ENCODE data around the gene RNU5B-1. TPM values are rescaled to one million over a fixed set of nuclear protein-coding genes. Genes with fewer than 3 reads are reported as not detected.
A peak's percentile ranks its signal among the peaks of the same experiment; 100 is the strongest.

RNU5B-1 gene
- polyA plus RNA-seq, 3 donors, result not detected

GRCh38 chr15:65302061-65302460, 2.4 kb upstream of the RNU5B-1 start:
- Histone ChIP-seq H3K4me3 (replicated peaks in 1 of 3; ENCODE audit: low read depth in 2 of 3, low read length in 3 of 3) (no peak overlapping the region), H3K36me3 (replicated peaks in 1 of 2; ENCODE audit: control insufficient read depth in 1 of 2, insufficient read depth in 2 of 2, low read length in 2 of 2) (no peaks in the 10 kb centered on the region), H3K79me2 (ENCODE audit: insufficient read depth, low read length) (no peaks in the 10 kb centered on the region), H3K27me3 (ENCODE audit: control insufficient read depth in 2 of 2, insufficient read depth in 2 of 2, low read length in 2 of 2) (no peaks in the 10 kb centered on the region), H3K9ac (ENCODE audit: insufficient read depth, low read length, poor library complexity, severe bottlenecking) (no peak overlapping the region), H3K4me1 (ENCODE audit: control insufficient read depth in 1 of 2, insufficient read depth in 2 of 2, low read length in 2 of 2) (peaks cover 29 to 30% of the 10 kb centered on the region in 2 donors), H3K4me2 (replicated peaks; ENCODE audit: extremely low read depth, low read length, poor library complexity, severe bottlenecking) (no peak overlapping the region), H2AFZ (ENCODE audit: insufficient read depth, low read depth, low read length, poor library complexity, severe bottlenecking) (no peak overlapping the region), H3K9me3 (replicated peaks in 1 of 2; ENCODE audit: control insufficient read depth in 1 of 2, insufficient read depth in 1 of 2, low read length in 2 of 2) (no peaks in the 10 kb centered on the region), H4K20me1 (ENCODE audit: insufficient read depth, low read length) (no peaks in the 10 kb centered on the region), H3K27ac (ENCODE audit: low read depth in 1 of 2, low read length in 2 of 2) (no peak overlapping the region)
- intact Hi-C loops (cut with micrococcal nuclease), result no loop called here
- no peak for DNase-seq
- H3K36me3 Mint-ChIP-seq, result no peaks in the 10 kb centered on the region
- no peak overlapping the region for H3K27ac Mint-ChIP-seq
- peaks cover 35% of the 10 kb centered on the region for H3K4me1 Mint-ChIP-seq
- H3K9me3 Mint-ChIP-seq, result peaks cover 0 to 4% (median 2%) of the 10 kb centered on the region in 7 donors
- H3K27me3 Mint-ChIP-seq (ENCODE audit: low read depth in 3 of 3), result peaks cover 0 to 3% (median 0%) of the 10 kb centered on the region in 3 donors
- 91% methylated on average over 21 of the region's 24 CpGs for WGBS (ENCODE audit: insufficient coverage)
- H3K4me3 Mint-ChIP-seq, result no peak overlapping the region
- no peak for TF ChIP-seq CTCF (IDR thresholded peaks at IDR 0.05)

- no peaks in the 10 kb centered on the region for H4K20me1 ChIP-seq (ENCODE audit: insufficient read depth, low read length)
- no peaks in the 10 kb centered on the region for H3K27me3 ChIP-seq (ENCODE audit: control insufficient read depth in 2 of 2, insufficient read depth in 2 of 2, low read length in 2 of 2)
- H3K79me2 ChIP-seq (ENCODE audit: insufficient read depth, low read length), result no peaks in the 10 kb centered on the region
- no peaks in the 10 kb centered on the region for H3K9me3 ChIP-seq (replicated peaks in 1 of 2; ENCODE audit: control insufficient read depth in 1 of 2, insufficient read depth in 1 of 2, low read length in 2 of 2)
- peak overlapping the region; percentile 34 to 87 for H3K27ac ChIP-seq (ENCODE audit: low read depth in 1 of 2, low read length in 2 of 2)
- peaks cover 0 to 2% (median 0%) of the 10 kb centered on the region in 3 donors for H3K27me3 Mint-ChIP-seq (ENCODE audit: low read depth in 3 of 3)
- H3K4me3 ChIP-seq (replicated peaks in 1 of 3; ENCODE audit: low read depth in 2 of 3, low read length in 3 of 3), result peak overlapping the region; percentile 74 to 93 (median 93)
- peak overlapping the region; percentile 88 for H3K4me2 ChIP-seq (replicated peaks; ENCODE audit: extremely low read depth, low read length, poor library complexity, severe bottlenecking)
- no peak for TF ChIP-seq CTCF (IDR thresholded peaks at IDR 0.05)
- intact Hi-C loops (cut with micrococcal nuclease), result no loop called here
- H3K9me3 Mint-ChIP-seq, result peaks cover 0 to 4% (median 2%) of the 10 kb centered on the region in 7 donors
- peak overlapping the region; percentile 74 for H3K9ac ChIP-seq (ENCODE audit: insufficient read depth, low read length, poor library complexity, severe bottlenecking)
- H3K4me3 Mint-ChIP-seq, result peak overlapping the region; percentile 88 to 96
- no peak for DNase-seq
- H2AFZ ChIP-seq (ENCODE audit: insufficient read depth, low read depth, low read length, poor library complexity, severe bottlenecking), result peak overlapping the region; percentile 88
- peaks cover 23% of the 10 kb centered on the region for H3K4me1 Mint-ChIP-seq
- H3K27ac Mint-ChIP-seq, result peak overlapping the region; percentile 91 to 96 (median 94)
- H3K4me1 ChIP-seq (ENCODE audit: control insufficient read depth in 1 of 2, insufficient read depth in 2 of 2, low read length in 2 of 2), result peaks cover 16 to 19% of the 10 kb centered on the region in 2 donors
- H3K36me3 Mint-ChIP-seq, result no peaks in the 10 kb centered on the region
- WGBS (ENCODE audit: insufficient coverage), result 7% methylated on average over 24 of the region's 24 CpGs
- no peaks in the 10 kb centered on the region for H3K36me3 ChIP-seq (replicated peaks in 1 of 2; ENCODE audit: control insufficient read depth in 1 of 2, insufficient read depth in 2 of 2, low read length in 2 of 2)
These were observed 643 bp upstream of the RNU5B-1 start for GRCh38 chr15:65303687-65304380.

Measured in CD14-positive monocyte (primary cell).